GM21786 (cell line): Measurements from ENCODE around the gene PI4KB.
"Not testable (repeated sequence)": the region's sequence is repeated elsewhere in the genome, so short reads cannot be mapped to it uniquely, and the experiment has no call there.

Experiments used
- ATAC-seq: cut with Tn5 transposase; IDR thresholded peaks from one replicate; pipeline ENCODE4 v1.9.1; 2021; ENCODE audit not compliant: unreplicated experiment

Gene PI4KB

GRCh38 chr1:151281225-151281968 is 45.8 kb downstream of the PI4KB start:
- ATAC-seq = peak; percentile 29

DNA sequence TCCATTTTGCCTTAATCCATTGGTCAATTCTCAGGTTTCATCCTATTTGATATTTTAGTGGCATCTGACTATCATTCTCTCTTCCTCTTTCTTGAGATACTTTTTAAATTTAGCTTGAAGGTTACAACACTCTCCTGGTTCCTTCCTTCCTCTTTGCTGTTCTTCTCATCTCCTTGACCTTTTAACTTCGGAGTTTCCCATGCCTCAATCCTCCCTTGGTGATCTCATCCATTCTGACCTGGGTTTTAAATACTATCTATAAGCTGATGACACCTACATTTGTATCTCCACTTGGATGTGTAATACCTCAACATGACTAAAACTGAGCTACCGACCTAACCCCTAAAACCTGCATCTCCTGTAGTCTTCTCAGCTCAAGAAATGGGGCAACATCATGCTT is 50.0 kb downstream of the PI4KB start:
- ATAC-seq = no peak

GRCh38 chr1:151275341-151275740 is 51.9 kb downstream of the PI4KB start:
- not testable (repeated sequence) for ATAC-seq

DNA sequence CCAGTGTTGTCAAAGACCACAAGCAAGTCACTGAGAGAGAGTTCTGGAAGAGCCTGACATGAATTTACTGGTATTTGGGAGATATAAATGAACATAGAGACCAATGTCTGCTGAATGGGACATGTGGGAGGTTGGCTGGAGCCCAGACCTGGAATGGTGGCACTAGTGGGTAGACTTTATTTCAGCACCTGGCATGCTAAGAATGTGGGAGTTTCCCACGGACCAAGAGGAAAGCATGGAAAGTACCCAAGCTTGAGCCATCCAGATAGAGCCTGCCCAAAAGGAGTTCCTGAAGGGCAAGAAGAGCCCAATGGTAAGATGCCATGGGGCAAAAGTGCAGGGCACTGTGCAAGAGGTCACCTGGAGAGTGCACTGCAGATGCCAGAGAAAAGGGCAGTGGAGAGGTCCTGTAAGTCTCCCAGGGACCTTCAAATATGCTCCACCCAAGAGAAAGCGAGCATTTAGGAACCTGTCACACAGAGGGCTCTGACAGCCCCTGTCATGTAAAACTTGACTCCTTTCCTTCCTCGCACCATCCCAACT is 53.2 kb downstream of the PI4KB start:
- ATAC-seq = no peak

DNA sequence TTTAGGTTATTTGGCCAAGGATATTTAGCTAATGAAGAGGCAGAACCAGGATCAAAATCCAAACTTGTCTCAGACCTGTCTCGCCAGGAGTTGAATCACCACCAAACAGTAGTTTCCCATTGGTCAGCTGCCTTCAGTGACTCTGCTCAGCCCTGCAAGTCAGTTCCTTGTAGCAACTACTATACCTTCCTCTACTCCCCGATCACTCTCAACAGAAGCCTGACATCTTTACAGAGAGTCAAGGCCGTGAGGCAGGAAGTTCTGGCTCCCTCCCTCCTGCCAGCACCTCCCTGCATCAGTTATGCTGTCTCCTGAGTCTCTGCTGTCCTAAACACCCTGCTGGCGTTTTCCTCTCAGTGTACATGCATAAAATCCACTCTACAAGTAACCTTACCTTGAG is 59.5 kb downstream of the PI4KB start:
- no peak for ATAC-seq

GRCh38 chr1:151266821-151267220 is 60.4 kb downstream of the PI4KB start:
- ATAC-seq = no peak

DNA sequence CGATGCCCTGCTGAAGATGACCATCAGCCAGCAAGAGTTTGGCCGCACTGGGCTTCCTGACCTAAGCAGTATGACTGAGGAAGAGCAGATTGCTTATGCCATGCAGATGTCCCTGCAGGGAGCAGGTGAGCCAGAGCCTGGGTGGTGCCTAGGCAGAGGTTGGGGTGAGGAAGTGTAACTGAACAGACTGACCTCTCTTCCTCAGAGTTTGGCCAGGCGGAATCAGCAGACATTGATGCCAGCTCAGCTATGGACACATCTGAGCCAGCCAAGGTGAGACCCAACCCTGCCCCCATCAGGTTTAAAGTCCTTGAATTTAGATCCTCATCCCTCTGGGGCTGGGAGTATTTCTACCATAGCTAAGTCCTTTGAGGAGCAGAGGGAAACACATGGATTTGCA is 60.9 kb downstream of the PI4KB start:
- ATAC-seq = no peak

DNA sequence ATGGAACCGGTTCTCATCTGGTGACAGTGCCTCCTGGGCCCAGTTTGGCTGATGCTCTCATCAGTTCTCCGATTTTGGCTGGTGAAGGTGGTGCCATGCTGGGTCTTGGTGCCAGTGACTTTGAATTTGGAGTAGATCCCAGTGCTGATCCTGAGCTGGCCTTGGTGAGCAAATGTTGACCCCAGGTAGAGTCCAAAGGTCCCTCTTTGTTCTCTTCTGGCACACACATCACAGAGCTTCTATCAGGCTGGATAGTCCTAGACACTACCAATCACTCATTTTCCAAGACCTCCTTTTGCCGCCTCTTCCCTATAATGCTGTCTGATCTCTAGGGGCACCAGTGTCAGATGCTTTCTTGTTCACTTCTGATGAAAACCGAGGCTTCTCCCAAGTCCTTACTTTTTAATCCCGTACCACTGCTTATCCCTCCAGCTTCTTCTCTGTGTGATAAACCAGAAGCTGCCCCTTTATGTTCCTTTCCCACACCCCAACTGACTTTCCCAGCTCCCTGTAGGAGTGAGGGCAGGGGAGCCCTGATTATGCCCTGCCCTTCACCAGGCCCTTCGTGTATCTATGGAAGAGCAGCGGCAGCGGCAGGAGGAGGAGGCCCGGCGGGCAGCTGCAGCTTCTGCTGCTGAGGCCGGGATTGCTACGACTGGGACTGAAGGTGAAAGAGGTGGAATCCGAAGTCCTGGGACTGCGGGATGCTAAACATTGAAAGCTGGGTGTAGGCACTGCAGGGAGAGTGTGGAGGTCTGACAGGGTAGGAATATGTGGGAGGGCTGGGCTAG is 61.6 kb downstream of the PI4KB start:
- no peak for ATAC-seq

DNA sequence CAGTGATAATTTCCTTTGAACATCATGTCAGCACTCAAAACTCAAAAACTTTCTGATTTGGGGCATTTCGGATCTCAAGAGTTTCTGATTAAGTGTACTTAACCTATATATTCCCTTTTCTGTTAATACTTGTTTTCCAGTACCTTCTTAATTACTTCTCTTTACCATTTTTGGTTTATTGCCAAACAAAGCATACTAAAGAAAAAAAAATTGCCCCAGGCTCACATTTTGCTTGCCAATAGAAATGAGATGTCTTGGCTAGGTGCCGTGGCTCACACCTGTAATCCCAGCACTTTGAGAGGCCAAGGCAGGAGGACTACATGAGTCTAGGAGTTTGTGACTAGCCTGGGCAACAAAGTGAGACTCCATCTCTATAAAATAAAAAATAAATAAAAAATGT is 67.9 kb downstream of the PI4KB start:
- no peak for ATAC-seq

GRCh38 chr1:151255381-151255780 is 71.8 kb downstream of the PI4KB start:
- ATAC-seq = no peak

DNA sequence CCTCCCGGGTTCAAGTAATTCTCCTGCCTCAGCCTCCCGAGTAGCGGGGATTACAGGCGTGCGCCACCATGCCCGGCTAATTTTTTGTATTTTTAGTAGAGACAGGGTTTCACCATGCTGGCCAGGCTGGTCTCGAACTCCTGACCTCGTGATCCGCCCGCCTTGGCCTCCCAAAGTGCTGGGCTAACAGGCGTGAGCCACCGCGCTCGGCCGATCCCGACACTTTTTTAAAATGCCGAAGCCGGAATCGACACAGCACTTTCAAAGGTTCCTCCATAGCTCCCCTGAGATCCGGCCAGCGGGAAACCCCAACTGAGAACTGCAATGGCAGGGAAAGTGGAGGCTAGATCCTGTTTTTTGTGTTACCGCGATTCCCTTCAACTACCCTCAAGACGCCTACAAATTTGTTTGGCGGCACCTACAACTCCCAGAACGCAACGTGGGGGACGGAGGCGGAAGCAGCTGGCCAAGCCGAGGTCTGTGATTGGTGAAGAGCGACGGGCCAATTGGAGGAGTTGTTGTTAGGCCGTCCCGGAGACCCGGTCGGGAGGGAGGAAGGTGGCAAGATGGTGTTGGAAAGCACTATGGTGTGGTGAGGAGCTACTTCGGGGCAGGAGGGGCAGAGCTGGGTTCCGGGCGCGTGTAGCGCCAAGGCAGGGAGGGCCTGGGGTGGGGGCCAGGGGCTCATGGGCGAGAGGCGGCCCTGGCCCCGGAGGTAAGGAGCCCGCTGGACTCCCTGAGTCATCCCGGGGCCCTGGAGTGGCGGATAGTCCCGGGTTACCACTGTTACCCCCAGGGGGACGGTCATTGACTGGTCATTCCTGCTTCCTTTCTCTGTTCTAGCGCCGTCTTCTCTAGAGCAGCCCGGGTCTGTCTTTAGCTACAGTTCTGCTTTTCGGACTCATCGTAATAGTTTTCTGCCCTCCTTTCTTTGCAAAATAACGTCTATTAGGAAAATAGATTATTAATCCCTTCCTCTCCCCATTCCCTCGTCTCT is 72.7 kb downstream of the PI4KB start, which contains the start of gene PSMD4:
PSMD4 (plus strand) TSS at position 518 of the 997 bp plus-strand sequence; CDS start at position 567, 49 bp downstream.
- ATAC-seq = peak; percentile 94

GRCh38 chr1:151251656-151252470 is 75.4 kb downstream of the PI4KB start:
- peak; percentile 40 for ATAC-seq

DNA sequence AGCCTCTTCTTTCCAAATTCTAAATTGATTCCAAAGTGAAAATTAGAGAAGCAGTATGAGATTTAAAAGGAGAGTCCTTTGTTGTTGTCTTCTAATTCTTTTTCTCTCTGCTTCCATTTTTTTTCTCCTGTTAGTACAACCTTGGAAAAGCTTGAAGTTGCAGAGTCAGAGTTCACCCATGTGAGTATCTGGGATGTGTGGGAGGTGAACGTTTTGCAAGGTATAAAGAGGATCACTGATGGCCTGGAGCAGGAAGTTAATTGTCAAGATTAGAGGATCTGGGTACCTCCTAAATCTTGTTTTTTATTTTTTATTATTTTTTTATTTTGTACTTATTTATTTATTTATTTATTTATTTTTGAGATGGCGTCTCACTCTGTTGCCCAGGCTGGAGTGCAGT is 80.4 kb downstream of the PI4KB start:
- ATAC-seq = no peak

DNA sequence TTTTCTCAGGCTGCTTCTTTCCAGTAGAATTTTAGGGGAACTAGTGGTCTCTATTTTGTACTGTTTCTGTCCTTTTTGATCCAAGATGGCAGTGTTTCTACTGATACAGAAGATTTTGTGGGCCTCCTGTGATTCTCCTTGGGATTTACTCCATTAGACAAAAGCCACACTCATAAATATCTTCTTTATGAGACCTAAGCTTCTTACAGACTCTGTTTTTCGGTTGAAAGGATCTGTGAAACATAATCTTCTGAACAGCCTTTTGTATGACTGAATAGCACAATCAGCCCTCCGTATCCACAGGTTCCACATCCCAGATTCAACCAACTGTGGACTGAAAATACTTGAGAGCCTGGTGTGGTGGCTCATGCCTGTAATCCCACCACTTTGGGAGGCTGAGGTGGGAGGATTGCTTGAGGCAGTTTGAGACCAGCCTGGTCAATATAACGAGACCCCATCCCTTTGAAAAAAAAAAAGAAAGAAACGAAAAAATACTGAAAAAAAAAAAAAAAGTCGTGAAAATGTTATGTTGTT is 83.5 kb downstream of the PI4KB start:
- ATAC-seq = no peak

- no peak for ATAC-seq
These were observed 84.8 kb downstream of the PI4KB start for GRCh38 chr1:151242442-151242841.
